DMS153 (cell line): ENCODE measurements around the gene STK32B.
A peak's percentile ranks its signal among the peaks of the same experiment; 100 is the strongest.

Source experiments
- DNase-seq: peaks from one replicate; lab custom pipeline; 2025; lab: John Stamatoyannopoulos, UW

The STK32B gene

DNA sequence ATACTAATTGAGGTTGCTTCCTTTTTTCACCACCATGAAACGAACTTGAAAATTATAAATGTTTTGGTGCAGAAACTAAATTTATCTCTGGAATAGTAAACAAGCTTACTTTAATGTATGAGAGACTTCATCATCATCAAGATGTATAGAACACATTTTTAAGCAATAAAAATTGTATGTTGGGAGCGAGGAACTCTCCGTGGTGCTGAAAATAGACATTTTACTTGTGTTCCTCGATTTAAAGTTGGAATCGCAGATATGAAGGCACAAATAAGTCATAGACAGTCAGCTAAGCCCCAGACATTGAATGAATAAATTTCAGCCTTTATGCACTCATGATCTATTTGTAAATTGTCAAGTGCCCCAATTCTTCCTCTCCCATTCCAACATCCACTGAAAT lies 310.7 kb downstream of the STK32B start:
- no peak for DNase-seq

DNA sequence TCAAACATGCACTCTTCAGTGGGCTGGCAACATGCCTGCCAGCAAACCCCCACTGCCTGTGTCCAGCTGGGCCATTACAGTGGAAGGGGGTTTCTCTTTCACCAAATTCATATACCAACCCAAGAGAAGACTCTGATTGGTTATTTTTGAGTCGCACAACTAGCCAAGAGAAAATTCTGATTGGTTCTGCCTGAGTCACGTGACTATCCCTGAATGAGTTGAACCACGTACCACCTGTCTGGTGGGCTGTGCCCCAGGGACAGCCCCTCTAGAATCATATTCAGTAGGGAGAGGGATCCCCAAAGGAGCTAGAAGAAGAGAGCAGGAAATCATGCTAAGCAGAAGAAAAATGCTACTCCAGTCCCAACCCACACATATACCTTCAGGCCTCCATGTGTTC lies 313.1 kb downstream of the STK32B start:
- DNase-seq, result no peak

DNA sequence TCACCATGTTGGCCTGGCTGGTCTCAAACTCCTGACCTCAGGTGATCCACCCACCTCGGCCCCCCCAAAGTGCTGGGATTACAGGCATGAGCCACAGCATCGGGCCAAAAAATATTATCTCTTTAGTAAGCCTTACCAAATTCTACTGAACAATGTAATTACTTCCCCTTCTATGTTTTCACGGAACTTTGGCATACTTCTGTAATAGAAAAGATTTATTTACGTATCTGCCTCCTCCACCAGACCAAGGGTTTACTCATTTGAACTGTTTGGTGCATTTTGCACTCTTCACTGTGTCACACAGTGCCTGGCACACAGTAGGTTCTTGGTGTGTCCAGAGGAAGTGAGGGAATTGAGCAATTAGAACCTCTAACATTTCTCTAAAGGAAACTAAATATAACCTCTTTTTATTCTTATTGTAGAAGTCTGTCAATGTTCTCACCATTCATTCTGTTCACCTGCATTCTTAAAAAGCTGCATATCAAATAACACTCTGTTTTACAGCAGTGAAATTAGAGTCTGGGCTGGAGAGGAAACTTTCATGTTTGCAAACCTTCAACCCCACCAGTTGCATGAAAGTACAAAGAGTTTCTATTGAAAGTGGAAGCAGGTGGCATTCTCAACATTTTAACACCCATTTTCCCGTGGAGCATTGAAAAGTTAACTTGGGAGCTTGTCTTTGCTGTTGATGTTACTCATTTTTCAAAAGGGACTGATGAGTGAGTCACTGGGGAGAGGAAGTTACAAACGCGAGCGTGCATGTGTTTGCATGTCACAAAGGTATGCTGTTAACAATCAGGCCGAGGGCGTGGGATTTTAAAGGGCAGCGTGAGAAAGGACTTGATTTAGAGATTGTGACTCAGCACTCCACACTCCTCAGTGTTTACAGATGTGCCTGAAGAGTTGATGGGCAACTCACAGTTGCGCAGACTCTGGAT lies 314.1 kb downstream of the STK32B start:
- peak; percentile 76 for DNase-seq

DNA sequence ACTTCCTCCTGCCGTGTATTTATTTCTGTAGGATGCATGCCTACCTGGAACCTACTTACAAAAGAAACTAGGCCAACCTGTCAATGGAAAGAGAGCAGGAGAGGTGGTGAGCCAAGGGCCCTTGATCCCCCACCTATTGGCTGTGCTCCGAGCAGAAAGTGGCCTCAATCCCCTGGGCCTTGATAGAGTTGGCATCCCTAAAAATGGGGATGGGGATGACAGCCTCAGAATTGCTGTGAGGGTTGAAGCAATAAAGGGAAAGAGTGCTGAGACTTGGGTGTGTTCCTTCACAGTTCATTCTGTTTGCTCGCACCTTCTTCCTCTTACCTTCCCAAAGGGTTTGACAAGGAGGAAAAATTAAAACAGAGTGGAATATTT lies 314.7 kb downstream of the STK32B start:
- DNase-seq, result no peak

DNA sequence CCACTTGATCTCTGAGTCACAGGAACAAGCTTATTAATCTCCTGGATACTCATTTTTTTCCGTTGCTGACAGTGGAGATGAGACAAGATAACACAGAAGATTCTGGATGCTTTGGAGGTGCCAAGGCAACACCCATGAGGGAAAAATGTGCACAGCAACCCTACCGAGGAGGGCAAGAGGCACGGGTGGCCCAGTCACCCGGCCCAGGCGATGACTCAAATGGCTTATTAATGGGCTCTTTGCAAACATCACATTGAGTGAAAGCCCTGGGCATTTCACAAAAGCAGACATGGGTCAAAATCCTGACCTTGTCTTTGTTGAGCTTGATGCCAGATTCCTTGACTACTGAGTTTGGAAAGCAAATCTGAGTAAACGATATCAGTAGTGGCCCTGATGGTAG lies 315.1 kb downstream of the STK32B start:
- no peak for DNase-seq

DNA sequence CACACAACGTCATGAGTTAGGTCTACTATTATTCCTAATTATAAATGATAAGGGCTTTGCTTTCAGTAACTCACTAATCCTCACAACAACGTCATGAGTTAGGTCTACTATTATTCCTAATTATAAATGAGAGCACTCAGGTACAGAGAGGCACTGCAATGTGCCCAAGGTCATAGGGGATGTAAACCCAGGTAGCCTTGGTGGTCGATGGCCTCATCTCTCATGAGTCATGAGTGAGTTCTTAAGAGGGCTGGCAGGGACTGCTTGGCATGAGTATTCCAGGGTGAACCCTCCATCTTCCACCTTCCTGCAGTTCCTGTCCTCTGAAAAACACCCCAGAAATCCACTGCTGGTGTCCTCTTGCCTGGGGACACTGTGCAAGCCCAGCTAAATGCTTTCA lies 317.1 kb downstream of the STK32B start:
- DNase-seq, result no peak

DNA sequence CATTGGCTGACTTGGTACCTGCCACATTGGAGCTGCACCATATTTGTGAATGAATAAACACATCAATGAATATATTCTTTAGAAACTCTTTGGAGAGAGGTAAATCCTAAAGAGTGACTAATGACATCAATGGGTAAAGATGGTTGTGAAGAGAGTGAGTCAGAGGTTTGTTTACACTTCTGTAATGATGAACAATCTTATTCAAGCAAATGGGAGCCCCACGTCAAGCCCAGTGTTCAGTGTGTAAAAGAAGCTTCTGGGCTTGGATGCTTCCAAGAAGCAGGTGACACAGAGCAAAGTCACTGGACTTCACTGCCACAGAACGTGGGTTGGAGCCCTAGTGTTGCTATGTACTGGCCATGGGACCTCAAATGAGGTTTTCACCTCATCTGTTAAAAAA lies 319.0 kb downstream of the STK32B start:
- no peak for DNase-seq

DNA sequence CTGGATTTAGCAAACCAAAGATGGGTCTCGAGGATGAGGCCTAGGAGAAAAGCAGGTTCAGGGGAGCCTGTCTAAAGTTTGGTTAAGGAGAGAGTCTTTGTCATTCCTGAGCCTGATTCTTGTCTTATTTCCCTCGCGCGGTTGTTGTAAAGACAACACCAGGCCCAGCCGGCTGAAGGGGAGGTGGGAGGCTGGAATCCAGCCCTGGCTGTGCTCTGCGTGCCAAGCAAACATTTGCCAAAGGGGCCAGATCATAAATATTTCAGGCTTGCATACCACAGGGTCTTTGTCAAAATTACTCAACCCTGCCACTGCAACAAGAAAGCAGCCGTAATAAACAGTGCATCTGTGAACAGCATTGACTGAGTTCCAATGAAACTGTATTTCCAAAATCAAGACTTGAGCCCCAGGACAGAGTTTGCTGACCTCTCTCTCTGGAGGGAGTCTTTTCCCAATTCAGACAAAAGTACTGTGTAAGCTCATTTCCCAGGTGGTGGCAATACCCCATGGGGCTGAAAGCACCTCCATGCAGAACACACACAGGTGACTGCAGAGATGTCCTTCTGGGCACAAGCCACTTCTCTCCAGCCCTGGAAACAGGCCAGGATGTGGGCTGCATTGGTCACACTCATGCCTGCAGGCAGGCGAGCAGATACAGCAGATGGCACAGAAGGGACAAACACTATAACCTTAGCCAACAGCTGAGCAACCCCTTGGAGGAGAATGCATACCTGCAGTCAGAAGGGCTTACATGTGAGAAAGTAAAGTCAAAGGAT lies 320.3 kb downstream of the STK32B start:
- no peak for DNase-seq

DNA sequence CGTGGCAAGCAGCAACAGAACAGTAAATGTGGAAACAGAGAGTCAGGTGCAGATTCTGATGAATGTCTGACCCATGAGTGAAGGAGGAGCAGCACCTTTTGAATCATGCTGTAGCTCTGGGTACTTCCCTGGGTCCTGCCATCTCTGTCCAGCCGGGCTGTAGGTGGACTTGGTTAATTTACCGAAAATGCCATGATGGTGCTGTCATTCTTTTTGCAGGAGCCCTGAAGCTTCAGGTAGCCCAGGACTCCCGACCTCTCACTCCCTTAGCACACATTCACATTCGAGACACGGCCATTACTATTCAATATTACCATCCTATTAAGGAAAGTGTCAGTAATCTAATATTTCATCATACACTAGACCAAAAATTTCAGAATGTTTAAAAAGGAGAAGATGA lies 320.9 kb downstream of the STK32B start:
- no peak for DNase-seq

DNA sequence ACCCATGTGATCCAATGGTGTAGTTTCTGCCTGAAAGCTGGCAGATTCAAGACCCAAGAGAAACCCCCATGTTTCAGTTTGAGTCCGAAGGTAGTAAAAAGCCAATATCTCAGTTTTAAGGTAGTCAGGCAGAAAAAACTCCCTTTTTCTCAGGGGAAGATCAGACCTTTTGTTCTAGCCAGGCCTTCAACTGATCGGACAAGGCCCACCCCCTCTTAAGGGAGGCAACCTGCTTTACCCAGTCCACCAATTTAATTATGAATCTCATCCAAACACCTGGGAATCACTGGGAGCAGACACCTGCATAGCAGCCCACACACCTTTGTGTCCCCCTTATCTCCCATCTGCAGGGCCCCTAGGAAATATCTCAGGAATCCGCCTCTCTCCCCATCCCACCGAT lies 322.0 kb downstream of the STK32B start:
- DNase-seq, result no peak

DNA sequence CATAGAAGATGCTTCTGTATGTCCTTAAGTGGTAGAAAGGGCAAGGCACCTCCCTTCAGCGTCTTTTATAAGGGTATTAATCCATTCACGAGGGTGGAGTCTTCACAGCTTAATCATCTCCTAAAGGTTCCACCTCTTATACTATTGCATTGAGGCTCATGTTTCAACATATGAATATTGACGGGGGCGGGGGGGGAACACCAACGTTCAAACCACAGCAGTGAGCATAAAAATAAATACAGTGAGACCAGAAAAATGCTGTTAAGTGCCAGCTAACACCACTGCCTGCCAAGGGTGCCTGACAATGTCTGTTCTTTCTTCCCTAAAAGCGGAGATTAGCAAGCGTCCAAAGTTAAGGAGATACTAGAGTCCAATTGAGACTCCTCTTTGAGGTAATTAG lies 323.3 kb downstream of the STK32B start:
- DNase-seq, result no peak

DNA sequence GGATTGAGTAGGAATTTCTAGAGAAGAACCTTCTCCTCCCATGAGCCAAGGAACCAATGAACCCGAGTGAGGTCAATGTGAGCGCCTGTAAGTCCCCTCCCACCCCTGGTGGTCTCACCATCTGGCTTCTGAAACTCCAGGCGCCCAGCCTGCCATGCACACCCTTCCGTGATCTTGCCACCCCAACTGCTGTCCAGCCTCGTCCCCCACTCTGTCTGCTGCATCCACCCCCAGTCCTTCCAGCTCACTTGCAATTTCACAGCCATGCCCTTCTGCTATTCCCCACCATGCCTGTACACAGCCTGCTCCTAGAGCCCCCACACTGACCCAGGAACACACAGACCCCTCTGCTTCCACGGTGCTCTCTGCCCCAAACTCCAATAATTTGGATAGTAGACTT lies 323.7 kb downstream of the STK32B start:
- no peak for DNase-seq

DNA sequence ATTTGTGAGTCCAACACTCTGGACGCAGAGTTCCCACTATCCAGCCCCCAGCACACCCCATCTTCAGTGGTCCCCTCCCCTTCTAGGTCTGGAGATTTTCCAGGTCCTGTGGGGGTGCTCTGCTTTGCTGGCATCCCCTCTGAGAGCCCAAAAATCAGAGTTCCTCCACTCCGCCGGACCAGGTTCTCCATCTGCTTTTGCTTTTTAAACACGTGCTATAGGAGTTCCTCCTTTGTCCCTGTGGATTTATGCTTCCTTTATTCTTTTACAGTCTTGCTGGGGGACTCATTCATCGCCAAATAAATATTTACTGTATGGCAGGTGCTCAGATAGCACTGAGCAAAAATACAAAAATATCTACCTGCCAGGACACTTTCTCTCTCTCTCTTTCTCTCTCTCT lies 324.7 kb downstream of the STK32B start:
- DNase-seq, result peak; percentile 39

DNA sequence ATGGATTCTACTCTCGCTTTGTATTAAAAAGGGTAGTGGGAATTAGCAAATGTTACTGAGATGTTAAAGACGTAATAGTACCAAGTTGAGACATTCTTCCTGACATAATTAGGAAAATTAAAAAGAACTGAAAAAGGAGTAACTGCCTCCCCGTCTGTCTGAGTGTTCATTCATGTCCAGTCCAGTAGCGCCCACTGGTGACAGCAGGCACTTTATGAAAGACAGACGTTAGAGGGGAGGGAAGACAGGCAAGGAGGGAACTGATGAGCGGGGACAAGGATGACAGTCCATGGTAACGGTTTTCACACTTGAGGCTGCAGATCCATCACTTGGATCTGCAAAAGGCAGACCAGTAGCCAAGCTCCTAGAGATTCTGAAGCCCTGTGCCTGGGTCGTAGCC lies 326.7 kb downstream of the STK32B start:
- DNase-seq, result no peak

DNA sequence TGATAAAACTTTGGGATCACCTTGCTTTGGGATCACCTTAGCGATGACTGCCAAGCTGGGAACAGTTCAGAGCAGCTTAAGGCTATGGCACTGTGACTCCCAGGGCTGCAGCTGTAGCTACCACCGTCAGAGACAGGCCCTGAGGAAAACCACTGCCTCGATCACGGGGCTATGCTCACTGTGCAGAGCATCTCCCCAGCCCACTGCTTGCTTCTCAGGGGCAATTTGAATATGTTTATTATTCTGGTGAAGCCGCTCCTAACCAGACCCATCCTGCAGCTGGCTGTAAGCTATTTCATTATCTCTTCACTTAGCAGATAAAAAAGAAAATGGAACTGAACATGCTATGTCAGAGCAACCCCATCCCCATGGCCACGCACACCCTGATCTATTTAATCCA lies 328.6 kb downstream of the STK32B start:
- DNase-seq, result no peak

DNA sequence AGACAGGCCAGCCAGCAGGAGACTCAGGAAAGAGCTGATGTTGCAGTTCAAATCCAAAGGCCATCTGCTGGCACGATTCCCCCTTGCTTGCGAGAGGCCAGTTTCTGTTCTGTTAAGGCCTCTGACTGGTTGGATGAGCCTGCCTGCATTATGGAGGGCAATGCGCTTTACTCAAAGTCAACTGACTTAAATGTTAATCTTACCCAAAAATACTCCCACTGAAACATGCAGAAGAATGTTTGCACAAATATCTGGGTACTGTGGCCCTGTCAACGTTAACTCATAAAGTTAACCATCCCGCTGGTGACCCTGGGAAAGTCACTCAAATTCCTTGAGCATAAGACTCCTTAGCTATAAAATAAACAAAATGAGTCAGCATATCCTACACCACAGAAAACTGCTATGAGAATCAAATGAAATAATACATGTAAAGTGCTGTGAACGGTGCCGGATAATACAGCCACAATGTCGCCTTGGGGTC lies 330.7 kb downstream of the STK32B start:
- DNase-seq, result no peak

DNA sequence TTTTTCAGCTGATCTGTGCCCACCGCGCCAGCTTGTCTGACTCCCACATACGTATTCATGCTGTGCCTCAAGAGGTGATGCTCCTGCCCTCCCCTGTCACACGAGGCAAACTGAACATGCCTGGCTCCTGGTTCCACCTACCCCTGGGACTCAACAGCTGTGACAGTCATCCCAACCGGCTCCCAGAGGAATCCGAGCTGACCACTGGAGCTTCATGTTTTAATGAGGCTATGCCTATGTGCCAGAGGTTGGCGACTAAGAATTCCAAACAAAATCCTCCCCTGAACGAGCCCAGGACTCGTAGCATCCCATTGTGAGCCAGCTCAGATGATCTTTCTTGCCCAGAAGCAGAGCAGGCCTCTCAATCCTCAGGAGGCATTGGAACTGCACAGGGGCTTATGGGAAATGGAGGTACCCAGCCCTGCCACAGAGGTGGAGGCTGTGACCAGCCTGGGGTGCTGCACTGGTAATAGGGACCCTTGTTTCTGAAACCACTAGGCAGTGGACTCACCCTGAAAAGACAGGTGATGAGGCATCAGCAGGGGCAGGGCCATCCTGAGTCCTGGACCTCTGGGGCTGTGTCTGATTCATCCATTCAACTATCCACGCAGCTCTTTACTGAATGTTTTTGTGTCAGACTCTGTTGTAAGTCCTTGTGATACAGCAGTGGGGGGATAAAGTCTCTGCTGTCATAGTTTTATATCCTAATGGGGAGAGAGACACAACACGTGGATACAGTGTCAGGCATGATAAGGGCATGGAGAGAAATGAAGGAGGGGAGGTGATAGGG lies 332.1 kb downstream of the STK32B start:
- no peak for DNase-seq

DNA sequence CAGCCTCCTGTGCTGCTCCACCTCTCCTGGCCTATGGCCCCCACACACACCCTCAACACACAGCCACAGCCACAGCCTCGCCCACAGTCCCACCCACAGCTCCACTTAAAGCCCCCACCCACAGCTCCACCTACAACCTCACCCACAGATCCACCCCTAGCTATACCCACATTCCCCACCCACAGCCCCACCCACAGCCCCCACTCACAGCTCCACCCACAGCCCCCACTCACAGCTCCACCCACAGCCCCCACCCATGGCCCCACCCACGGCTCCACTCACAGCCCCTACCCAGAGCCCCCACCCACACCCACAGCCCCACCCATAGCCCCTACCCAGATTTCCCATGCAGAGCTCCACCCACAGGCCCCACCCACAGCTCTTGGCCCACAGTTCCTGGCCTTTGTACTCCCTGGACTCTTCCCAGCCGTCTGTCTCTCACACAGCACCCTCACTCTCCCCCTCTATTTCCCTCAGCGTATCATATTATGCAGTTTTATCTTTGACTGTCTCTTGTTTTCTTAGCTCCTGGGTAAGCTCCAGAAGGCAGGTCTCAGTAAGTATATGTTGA lies 334.5 kb downstream of the STK32B start:
- DNase-seq, result no peak

DNA sequence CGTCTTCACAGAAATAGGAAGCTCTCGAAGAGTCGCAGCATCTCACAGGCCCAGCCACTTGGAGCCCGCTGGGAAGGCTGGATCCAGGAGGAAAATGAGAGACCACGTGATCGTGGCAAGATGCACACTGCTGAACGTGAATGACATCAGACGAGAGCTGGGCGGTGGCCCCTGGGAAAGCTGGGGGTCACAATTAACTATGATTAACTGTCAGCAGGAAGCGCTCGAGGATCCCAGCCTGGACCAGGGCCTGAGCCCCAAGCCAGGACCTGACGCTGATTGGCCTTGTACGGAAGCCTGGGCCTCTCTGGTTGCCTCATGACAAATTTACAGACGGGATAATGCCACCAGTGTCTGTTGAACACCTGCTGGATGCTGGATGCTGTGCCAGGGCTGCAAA lies 335.6 kb downstream of the STK32B start:
- no peak for DNase-seq

DNA sequence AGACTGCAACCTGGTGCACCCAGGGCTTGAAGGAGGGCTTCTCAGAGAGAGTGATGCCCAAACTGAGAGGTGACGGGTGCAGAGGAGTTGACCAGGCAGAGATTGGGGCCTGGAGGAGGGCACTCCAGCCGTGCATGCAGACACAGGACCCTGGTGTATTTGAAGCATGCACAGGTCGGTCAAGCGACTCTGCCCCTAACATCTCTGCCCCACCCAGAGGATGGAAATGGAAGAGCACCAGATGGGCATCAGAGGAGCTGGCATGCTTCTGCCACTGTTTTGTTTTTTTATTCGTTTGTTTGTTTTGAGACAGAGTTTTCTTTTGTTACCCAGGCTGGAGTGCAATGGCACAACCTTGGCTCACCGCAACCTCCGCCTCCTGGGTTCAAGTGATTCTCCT lies 336.2 kb downstream of the STK32B start:
- DNase-seq, result no peak

DNA sequence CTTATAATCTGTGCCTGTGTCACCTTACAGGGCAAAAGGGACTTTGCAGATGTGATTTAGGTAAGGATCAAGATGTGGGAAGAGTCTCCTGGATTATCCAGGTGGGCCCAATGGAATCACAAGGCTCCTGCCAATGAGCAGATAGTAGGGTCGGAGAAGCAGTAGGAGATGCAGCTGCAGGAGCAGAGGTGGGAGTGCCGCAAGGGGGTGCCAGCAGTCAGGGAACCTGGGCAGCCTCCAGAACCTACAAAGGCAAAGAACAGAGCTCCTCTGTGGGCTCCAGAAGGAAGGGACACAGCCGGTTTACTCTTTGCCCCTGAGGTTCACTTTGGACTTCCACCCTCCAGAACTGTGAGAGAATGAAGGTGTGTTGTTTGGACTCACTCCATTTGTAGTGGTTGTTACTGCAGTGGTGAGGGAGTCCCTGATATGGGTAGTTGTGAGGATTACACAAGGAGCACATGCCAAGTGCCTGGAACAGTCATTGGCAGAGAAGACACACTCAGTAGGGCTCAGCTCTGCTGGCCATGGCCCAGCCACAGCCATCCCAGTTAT lies 338.6 kb downstream of the STK32B start:
- no peak for DNase-seq

DNA sequence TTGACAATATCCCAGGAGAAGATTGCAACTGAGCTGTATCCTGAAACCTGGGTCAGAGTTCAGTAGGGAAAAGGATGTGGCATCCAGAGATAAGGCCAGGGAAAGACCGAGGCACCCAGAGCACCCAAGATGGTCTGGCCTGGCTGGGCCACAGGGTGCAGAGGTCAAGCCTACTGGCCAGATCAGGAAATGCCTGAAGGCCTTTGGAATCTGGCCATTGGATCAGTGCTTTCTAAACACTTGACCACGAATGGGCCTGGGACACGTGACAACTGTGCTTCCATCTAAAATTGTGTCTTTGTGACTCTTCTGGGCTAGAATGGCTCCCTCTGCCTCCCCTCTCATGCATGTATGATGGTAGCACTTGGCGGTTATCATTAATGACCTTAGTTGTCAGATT lies 340.2 kb downstream of the STK32B start:
- DNase-seq, result no peak
